HG03066 (cell line): ENCODE results near the gene LPP.

Experiments
- ATAC-seq: cut with Tn5 transposase; IDR thresholded peaks from one replicate; pipeline ENCODE4 v1.9.1; 2021; ENCODE audit warnings: low read depth; ENCODE audit not compliant: unreplicated experiment

The LPP gene

GRCh38 chr3:188449421-188449820, 295.5 kb downstream of the LPP start:
- no peak for ATAC-seq

GRCh38 chr3:188452158-188452772, 298.3 kb downstream of the LPP start:
- no peak for ATAC-seq

- no peak for ATAC-seq
Observed at GRCh38 chr3:188453431-188454384, 299.8 kb downstream of the LPP start.

GRCh38 chr3:188455748-188456147, 301.8 kb downstream of the LPP start:
- ATAC-seq: no peak

- no peak for ATAC-seq
Observed at GRCh38 chr3:188458756-188459155, 304.8 kb downstream of the LPP start.

GRCh38 chr3:188465311-188465710, 311.4 kb downstream of the LPP start:
- no peak for ATAC-seq

GRCh38 chr3:188468196-188468595, 314.2 kb downstream of the LPP start:
- ATAC-seq: no peak

- no peak for ATAC-seq
Observed at GRCh38 chr3:188468662-188469061, 314.7 kb downstream of the LPP start.

GRCh38 chr3:188469228-188469885, 315.4 kb downstream of the LPP start:
- no peak for ATAC-seq

- ATAC-seq: no peak
Observed at GRCh38 chr3:188470508-188471130, 316.7 kb downstream of the LPP start.

GRCh38 chr3:188471723-188472122, 317.8 kb downstream of the LPP start:
- no peak for ATAC-seq

GRCh38 chr3:188472336-188472735, 318.4 kb downstream of the LPP start:
- ATAC-seq: no peak

GRCh38 chr3:188473045-188473444, 319.1 kb downstream of the LPP start:
- ATAC-seq: no peak

- no peak for ATAC-seq
Observed at GRCh38 chr3:188473591-188474288, 319.8 kb downstream of the LPP start.

GRCh38 chr3:188476935-188477334, 323.0 kb downstream of the LPP start:
- ATAC-seq: no peak

GRCh38 chr3:188480011-188480410, 326.1 kb downstream of the LPP start:
- ATAC-seq: no peak

GRCh38 chr3:188482929-188483328, 329.0 kb downstream of the LPP start:
- no peak for ATAC-seq

GRCh38 chr3:188486126-188486525, 332.2 kb downstream of the LPP start:
- no peak for ATAC-seq

GRCh38 chr3:188486952-188487351, 333.0 kb downstream of the LPP start:
- no peak for ATAC-seq

- ATAC-seq: no peak
Observed at GRCh38 chr3:188487652-188488051, 333.7 kb downstream of the LPP start.
